ENCODE measurements around the gene FAAP24. TPM values are rescaled to one million over a fixed set of nuclear protein-coding genes. Genes with fewer than 3 reads are reported as not detected.
"Not testable (repeated sequence)": the region's sequence is repeated elsewhere in the genome, so short reads cannot be mapped to it uniquely, and the experiment has no call there.

Gene FAAP24
- total RNA-seq, 6 experiments from 2014 or later: 1.9 to 4.2 (median 3.3) TPM

GRCh38 chr19:33000910-33001309 is 28.9 kb downstream of the FAAP24 start:
- Mint-ChIP-seq H3K4me3 (no peak overlapping the region), H3K4me1 (ENCODE audit: low read depth) (no peaks in the 10 kb centered on the region), H3K9me3 (no peaks in the 10 kb centered on the region), H3K36me3 (ENCODE audit: low read depth) (no peaks in the 10 kb centered on the region), H3K27ac (no peak overlapping the region), H3K27me3 (ENCODE audit: insufficient read depth) (no peaks in the 10 kb centered on the region; the same call in 1 of the 2 replicates)
- no peak for DNase-seq
- TF ChIP-seq, protein P1, sequence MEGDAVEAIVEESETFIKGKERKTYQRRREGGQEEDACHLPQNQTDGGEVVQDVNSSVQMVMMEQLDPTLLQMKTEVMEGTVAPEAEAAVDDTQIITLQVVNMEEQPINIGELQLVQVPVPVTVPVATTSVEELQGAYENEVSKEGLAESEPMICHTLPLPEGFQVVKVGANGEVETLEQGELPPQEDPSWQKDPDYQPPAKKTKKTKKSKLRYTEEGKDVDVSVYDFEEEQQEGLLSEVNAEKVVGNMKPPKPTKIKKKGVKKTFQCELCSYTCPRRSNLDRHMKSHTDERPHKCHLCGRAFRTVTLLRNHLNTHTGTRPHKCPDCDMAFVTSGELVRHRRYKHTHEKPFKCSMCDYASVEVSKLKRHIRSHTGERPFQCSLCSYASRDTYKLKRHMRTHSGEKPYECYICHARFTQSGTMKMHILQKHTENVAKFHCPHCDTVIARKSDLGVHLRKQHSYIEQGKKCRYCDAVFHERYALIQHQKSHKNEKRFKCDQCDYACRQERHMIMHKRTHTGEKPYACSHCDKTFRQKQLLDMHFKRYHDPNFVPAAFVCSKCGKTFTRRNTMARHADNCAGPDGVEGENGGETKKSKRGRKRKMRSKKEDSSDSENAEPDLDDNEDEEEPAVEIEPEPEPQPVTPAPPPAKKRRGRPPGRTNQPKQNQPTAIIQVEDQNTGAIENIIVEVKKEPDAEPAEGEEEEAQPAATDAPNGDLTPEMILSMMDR (IDR thresholded peaks at IDR 0.05): no peak

DNA sequence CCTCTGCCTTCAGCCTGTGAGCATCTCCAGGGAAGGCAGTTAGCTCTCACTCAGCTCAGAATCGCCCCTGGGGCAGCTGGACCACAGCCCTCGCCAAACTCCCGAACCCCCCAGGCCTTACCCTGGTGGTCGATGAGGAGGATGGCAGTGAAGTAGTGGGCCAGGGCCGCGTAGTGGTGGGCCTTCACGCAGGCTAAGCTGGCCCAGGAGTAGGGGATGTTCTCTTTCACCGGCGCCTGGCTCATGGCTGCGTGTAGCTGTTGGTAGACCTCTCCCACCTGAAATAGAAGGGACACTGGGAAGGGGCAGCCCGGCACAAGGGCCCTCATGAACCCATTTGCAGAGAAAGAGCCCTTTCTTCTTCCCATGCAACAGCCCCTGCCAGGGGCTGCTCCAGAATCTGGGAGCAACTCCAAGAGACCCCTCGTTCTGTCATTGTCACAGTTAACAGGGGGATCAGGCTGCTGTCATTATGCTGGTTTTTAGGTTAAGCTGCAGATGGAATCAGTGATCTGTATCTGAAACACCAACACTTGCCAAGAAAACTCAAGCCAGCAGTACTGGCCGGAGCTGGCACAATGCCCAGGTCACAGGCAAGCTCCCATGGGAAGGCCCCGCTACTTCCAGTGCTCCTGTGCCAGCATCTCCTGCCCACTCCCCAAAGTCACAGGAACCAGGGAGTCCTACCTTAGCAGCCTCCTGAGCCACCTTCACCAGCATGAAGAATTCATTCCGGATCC is 30.3 kb downstream of the FAAP24 start:
- not testable (repeated sequence) for H3K4me3 Mint-ChIP-seq; H3K36me3 Mint-ChIP-seq (ENCODE audit: low read depth); H3K27ac Mint-ChIP-seq; H3K27me3 Mint-ChIP-seq (ENCODE audit: insufficient read depth); H3K9me3 Mint-ChIP-seq; DNase-seq; H3K4me1 Mint-ChIP-seq (ENCODE audit: low read depth)

DNA sequence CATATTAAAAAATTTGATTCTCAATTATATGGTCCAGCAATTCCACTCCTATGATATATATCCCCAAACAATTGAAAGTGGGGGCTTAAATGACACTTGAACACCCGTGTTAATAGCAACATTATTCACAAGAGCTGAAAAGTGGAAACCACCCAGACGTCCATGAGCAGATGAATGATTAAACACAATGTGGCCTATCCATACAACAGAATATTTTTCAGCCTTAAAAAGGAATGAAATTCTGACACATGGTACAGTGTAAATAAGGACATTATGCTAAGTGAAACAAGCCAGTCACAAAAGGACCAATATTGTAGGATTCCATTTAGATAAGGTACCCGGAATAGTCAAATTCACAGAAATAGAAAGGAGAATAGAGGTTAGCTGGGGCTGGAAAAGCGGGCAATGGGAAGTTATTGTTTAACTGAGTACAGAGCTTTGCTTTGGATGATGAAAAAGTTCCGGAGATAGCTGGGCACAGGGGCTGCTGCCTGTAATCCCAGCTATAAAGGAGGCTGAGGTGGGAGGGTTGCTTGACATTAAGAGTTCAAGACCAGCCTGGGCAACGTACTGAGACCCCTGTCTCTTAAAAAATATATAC is 31.5 kb downstream of the FAAP24 start:
- DNase-seq; H3K27ac Mint-ChIP-seq; H3K4me1 Mint-ChIP-seq (ENCODE audit: low read depth); H3K27me3 Mint-ChIP-seq (ENCODE audit: insufficient read depth); H3K36me3 Mint-ChIP-seq (ENCODE audit: low read depth); H3K4me3 Mint-ChIP-seq; H3K9me3 Mint-ChIP-seq: not testable (repeated sequence)

DNA sequence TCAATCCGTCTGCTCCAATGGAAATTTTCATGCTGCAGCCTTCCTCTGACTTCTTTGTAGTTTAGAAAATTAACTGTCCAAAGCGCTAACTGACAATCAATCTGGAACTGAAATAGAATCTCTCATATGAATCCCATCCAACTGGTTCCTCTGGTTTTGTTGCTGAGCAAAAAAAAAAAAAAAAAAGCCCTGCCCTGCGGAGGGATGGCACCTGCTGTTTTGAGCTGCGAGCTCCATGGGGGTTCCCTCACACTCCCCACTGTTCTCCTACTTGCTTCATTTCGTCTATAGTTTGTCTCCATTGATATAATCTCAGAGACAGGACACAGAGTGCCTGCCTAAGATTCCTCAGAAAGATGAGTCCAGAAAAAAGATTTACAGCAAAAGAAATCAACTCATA is 33.4 kb downstream of the FAAP24 start:
- H3K4me1 Mint-ChIP-seq (ENCODE audit: low read depth): no peaks in the 10 kb centered on the region
- TF ChIP-seq, protein P1 (IDR thresholded peaks at IDR 0.05): no peak
- no peak overlapping the region for H3K4me3 Mint-ChIP-seq
- H3K9me3 Mint-ChIP-seq: no peaks in the 10 kb centered on the region
- 0 out of 2 replicates have a peak, but pooled peaks cover 5% of the 10 kb centered on the region for H3K36me3 Mint-ChIP-seq (ENCODE audit: low read depth)
- no peak overlapping the region for H3K27ac Mint-ChIP-seq
- no peak for DNase-seq
- H3K27me3 Mint-ChIP-seq (ENCODE audit: insufficient read depth): no peaks in the 10 kb centered on the region; the same call in 1 of the 2 replicates

GRCh38 chr19:33008738-33009137 is 36.7 kb downstream of the FAAP24 start:
- no peak for DNase-seq

GRCh38 chr19:33010891-33011290 is 38.8 kb downstream of the FAAP24 start:
- not testable (repeated sequence) for H3K27ac Mint-ChIP-seq; H3K4me1 Mint-ChIP-seq (ENCODE audit: low read depth); H3K4me3 Mint-ChIP-seq; DNase-seq; H3K36me3 Mint-ChIP-seq (ENCODE audit: low read depth); H3K9me3 Mint-ChIP-seq; H3K27me3 Mint-ChIP-seq (ENCODE audit: insufficient read depth)

More at GRCh38 chr19:33008738-33009137, 36.7 kb downstream of the FAAP24 start:
- Mint-ChIP-seq H3K9me3 (no peaks in the 10 kb centered on the region), H3K27ac (no peak overlapping the region), H3K27me3 (ENCODE audit: insufficient read depth) (no peaks in the 10 kb centered on the region), H3K36me3 (ENCODE audit: low read depth) (0 out of 2 replicates have a peak, but pooled peaks cover 5% of the 10 kb centered on the region), H3K4me3 (no peak overlapping the region), H3K4me1 (ENCODE audit: low read depth) (no peaks in the 10 kb centered on the region)
- TF ChIP-seq, protein P1 (IDR thresholded peaks at IDR 0.05): no peak

- Mint-ChIP-seq H3K27me3 (ENCODE audit: insufficient read depth) (no peaks in the 10 kb centered on the region; the same call in 1 of the 2 replicates), H3K4me3 (no peak overlapping the region), H3K9me3 (no peaks in the 10 kb centered on the region), H3K4me1 (ENCODE audit: low read depth) (no peaks in the 10 kb centered on the region), H3K27ac (no peak overlapping the region), H3K36me3 (ENCODE audit: low read depth) (peaks cover 4% of the 10 kb centered on the region; the same call in 1 of the 2 replicates)
- TF ChIP-seq, protein P1 (IDR thresholded peaks at IDR 0.05): peak; percentile 25; the same call in 1 of the 2 replicates
- DNase-seq: no peak
Observed at GRCh38 chr19:33022472-33023116, 50.6 kb downstream of the FAAP24 start.
